SK-N-SH (cell line): Measurements from ENCODE around the gene ATF4. TPM values are rescaled to one million over a fixed set of nuclear protein-coding genes. Genes with fewer than 3 reads are reported as not detected.

Experiments
- CTCF ChIA-PET: fragments of 300-600, 350-600 bp; formaldehyde crosslinking; extraction: SDS; loops from one replicate; lab custom pipeline; 2021; lab: Yijun Ruan, JAX
- POLR2A ChIA-PET: fragments of 350-600 bp; sonication (Branson Sonifier 250); formaldehyde crosslinking; extraction: SDS; loops from one replicate; lab custom pipeline; 2020; ENCODE audit warnings: antibody characterized with exemption, inconsistent platforms; lab: Yijun Ruan, JAX
- DNase-seq: peaks from one replicate; pipeline ENCODE4 v3.0.0; 2012
- H2AFZ ChIP-seq: fragments of 200-600 bp; sonication (generic); 2 replicates; pipeline ENCODE4 v1.8.1; 2016; ENCODE audit warnings: antibody characterized with exemption, mild to moderate bottlenecking, low read depth
- H3F3A ChIP-seq: fragments of 200-600 bp; sonication (generic); replicated peaks from 2 replicates; pipeline ENCODE3; 2016; ENCODE audit warnings: antibody characterized with exemption, mild to moderate bottlenecking; ENCODE audit not compliant: insufficient read depth
- H3K27ac ChIP-seq, 2 experiments: fragments of 200-500 bp in 1 of 2; fragments of 200-600 bp in 1 of 2; sonication (Bioruptor generic) in 1 of 2; sonication (generic), shearing (Covaris generic) in 1 of 2; 2 replicates each; pipeline versions ENCODE4 v1.5.1 to v1.6.1; 2014 to 2016; ENCODE audit warnings: low read depth in 2 of 2, inconsistent platforms in 1 of 2, low read length in 1 of 2, mild to moderate bottlenecking in 1 of 2, mixed read lengths in 1 of 2
- H3K27me3 ChIP-seq: fragments of 200-600 bp; sonication (generic), shearing (Covaris generic); 2 replicates; pipeline ENCODE4 v1.6.1; 2016; ENCODE audit warnings: mixed run types; ENCODE audit not compliant: insufficient read depth
- H3K36me3 ChIP-seq, 2 experiments: fragments of 200-500 bp in 1 of 2; fragments of 200-600 bp in 1 of 2; sonication (Bioruptor generic) in 1 of 2; sonication (generic) in 1 of 2; replicated peaks in 1 of 2; 2 replicates each; pipeline versions ENCODE3 to v1.5.1; 2014 to 2016; ENCODE audit warnings: low read length in 1 of 2, mild to moderate bottlenecking in 1 of 2; ENCODE audit not compliant: insufficient read depth in 2 of 2, control insufficient read depth in 1 of 2
- H3K4me1 ChIP-seq, 2 experiments: fragments of 200-500 bp in 1 of 2; fragments of 200-600 bp in 1 of 2; sonication (Bioruptor generic) in 1 of 2; sonication (generic), shearing (Covaris generic) in 1 of 2; 2 replicates each; pipeline versions ENCODE4 v1.5.1 to v1.6.1; 2014 to 2016; ENCODE audit warnings: low read depth in 1 of 2, low read length in 1 of 2, mixed run types in 1 of 2; ENCODE audit not compliant: insufficient read depth in 2 of 2, control insufficient read depth in 1 of 2
- H3K4me2 ChIP-seq: fragments of 200-600 bp; sonication (generic), shearing (Covaris generic); 2 replicates; pipeline ENCODE4 v1.6.1; 2017; ENCODE audit warnings: mixed run types
- H3K4me3 ChIP-seq, 2 experiments: fragments of 200-500 bp in 1 of 2; fragments of 200-600 bp in 1 of 2; sonication (Bioruptor generic) in 1 of 2; sonication (generic), shearing (Covaris generic) in 1 of 2; 2 replicates each; pipeline versions ENCODE4 v1.5.1 to v1.8.1; 2014 to 2016; ENCODE audit warnings: low read depth in 2 of 2, inconsistent platforms in 1 of 2, low read length in 1 of 2, mild to moderate bottlenecking in 1 of 2, mixed read lengths in 1 of 2, moderate library complexity in 1 of 2
- H3K79me2 ChIP-seq: fragments of 200-600 bp; sonication (generic); 2 replicates; pipeline ENCODE4 v1.8.1; 2017; ENCODE audit warnings: mild to moderate bottlenecking; ENCODE audit not compliant: insufficient read depth
- H3K9ac ChIP-seq: fragments of 200-600 bp; sonication (generic); 2 replicates; pipeline ENCODE4 v1.6.1; 2017; ENCODE audit warnings: mixed run types
- H3K9me2 ChIP-seq: fragments of 200-600 bp; sonication (generic); 2 replicates; pipeline ENCODE4 v1.6.1; 2017; ENCODE audit warnings: mixed run types
- H3K9me3 ChIP-seq: fragments of 200-600 bp; sonication (generic); 2 replicates; pipeline ENCODE4 v1.6.1; 2017; ENCODE audit warnings: mixed run types, mild to moderate bottlenecking, moderate library complexity
- H4K20me1 ChIP-seq: fragments of 200-600 bp; sonication (generic); 2 replicates; pipeline ENCODE4 v1.6.1; 2017; ENCODE audit warnings: mild to moderate bottlenecking, mixed run types; ENCODE audit not compliant: insufficient read depth
- ELF1 ChIP-seq: IDR thresholded peaks from 2 replicates; pipeline ENCODE4 v1.4.0; 2012
- FOSL2 ChIP-seq: IDR thresholded peaks from 2 replicates; pipeline ENCODE4 v1.4.0; 2012; ENCODE audit warnings: low read depth, mild to moderate bottlenecking, moderate library complexity, borderline replicate concordance
- FOXM1 ChIP-seq: IDR thresholded peaks from 2 replicates; pipeline ENCODE4 v1.4.0; 2012; ENCODE audit warnings: low read depth, mild to moderate bottlenecking
- JUND ChIP-seq: IDR thresholded peaks from 2 replicates; pipeline ENCODE4 v1.4.0; 2012
- NFIC ChIP-seq: IDR thresholded peaks from 2 replicates; pipeline ENCODE4 v1.4.0; 2012; ENCODE audit warnings: borderline replicate concordance
- NRF1 ChIP-seq: IDR thresholded peaks from 2 replicates; pipeline ENCODE4 v1.6.1; 2012; ENCODE audit warnings: low read depth, mild to moderate bottlenecking, low read length
- RAD21 ChIP-seq: IDR thresholded peaks from 2 replicates; pipeline ENCODE4 v1.6.1; 2012; ENCODE audit warnings: mild to moderate bottlenecking, low read length
- RXRA ChIP-seq: IDR thresholded peaks from 2 replicates; pipeline ENCODE4 v1.4.0; 2012; ENCODE audit warnings: low read depth, mild to moderate bottlenecking, borderline replicate concordance
- TAF1 ChIP-seq: IDR thresholded peaks from 2 replicates; pipeline ENCODE4 v1.6.1; 2012; ENCODE audit warnings: low read depth, mild to moderate bottlenecking, low read length, moderate library complexity, borderline replicate concordance
- TEAD4 ChIP-seq: IDR thresholded peaks from 2 replicates; pipeline ENCODE4 v1.4.0; 2012; ENCODE audit warnings: mild to moderate bottlenecking, borderline replicate concordance; ENCODE audit not compliant: insufficient read depth
- WGBS: methylation state at CpG from one replicate; pipeline ENCODE4 v1.1.6; 2017; ENCODE audit warnings: low lambda C conversion rate; 5-methylcytosine and 5-hydroxymethylcytosine counted together
- polyA plus RNA-seq, 3 experiments: library from polyadenylated mRNA; depleted of rRNA; stranded (reverse); fragments of >200 nt; gene quantifications; 2 replicates each; pipeline ENCODE4 v1.2.3, GENCODE V29; 2012
- TF ChIP-seq, protein P1 (sequence below): IDR thresholded peaks from 2 replicates; pipeline ENCODE4; 2012
- TF ChIP-seq, protein P2 (sequence below): IDR thresholded peaks from 2 replicates; pipeline ENCODE4 v1.4.0; 2012; ENCODE audit warnings: low read depth

Gene ATF4
- polyA plus RNA-seq, 1 of the 3 experiments (the other 2 are of a cell fraction): 375 TPM

DNA sequence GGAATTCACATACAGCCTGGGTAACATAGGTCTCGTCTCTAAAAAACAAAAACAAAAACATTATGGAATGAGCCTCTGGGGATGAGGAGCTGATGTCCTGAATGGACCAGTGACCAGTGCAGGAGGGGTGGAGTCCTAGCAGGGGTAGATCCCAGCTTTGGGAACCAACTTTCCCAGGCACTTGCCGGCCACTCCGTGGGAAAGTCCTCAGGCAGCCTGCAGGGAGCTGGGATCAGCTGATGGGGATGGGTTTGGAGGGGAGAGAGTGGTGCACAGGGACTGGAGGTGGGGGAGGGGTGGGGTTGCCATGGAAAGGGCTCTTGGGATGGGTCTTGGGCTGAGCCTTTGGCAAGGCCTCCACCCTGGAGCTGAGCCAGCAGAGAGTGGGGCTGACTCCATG is 44.5 kb upstream of the ATF4 start:
- Histone ChIP-seq H3K9me3 (no peaks in the 10 kb centered on the region), H4K20me1 (no peaks in the 10 kb centered on the region), H3K9ac (no peak overlapping the region), H3K4me3 (no peak overlapping the region), H3K9me2 (no peaks in the 10 kb centered on the region), H3F3A (no peaks in the 10 kb centered on the region), H3K36me3 (no peaks in the 10 kb centered on the region), H3K4me1 (peaks cover 8 to 40% of the 10 kb centered on the region in 2 experiments; a peak in 3 of 4 replicates), H3K27me3 (no peaks in the 10 kb centered on the region), H2AFZ (no peak overlapping the region), H3K4me2 (no peak overlapping the region), H3K79me2 (no peaks in the 10 kb centered on the region), H3K27ac (no peak overlapping the region)
- DNase-seq: no peak
- TF ChIP-seq NFIC: no peak
- no peak for TF ChIP-seq ELF1
- TF ChIP-seq NRF1: no peak
- TF ChIP-seq FOXM1: no peak
- TF ChIP-seq, protein P1, sequence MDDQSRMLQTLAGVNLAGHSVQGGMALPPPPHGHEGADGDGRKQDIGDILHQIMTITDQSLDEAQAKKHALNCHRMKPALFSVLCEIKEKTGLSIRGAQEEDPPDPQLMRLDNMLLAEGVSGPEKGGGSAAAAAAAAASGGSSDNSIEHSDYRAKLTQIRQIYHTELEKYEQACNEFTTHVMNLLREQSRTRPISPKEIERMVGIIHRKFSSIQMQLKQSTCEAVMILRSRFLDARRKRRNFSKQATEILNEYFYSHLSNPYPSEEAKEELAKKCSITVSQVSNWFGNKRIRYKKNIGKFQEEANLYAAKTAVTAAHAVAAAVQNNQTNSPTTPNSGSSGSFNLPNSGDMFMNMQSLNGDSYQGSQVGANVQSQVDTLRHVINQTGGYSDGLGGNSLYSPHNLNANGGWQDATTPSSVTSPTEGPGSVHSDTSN: no peak
- 73% methylated on average over 2 of the region's 3 CpGs for WGBS
- ChIA-PET POLR2A (no interaction called here), CTCF (interaction anchor here (1.0 to 1.4 kb wide), 4 partner anchors 15 to 47 kb away, joined by 3 to 5 read pairs (median 3); no protein-coding TSS in a partner anchor)

DNA sequence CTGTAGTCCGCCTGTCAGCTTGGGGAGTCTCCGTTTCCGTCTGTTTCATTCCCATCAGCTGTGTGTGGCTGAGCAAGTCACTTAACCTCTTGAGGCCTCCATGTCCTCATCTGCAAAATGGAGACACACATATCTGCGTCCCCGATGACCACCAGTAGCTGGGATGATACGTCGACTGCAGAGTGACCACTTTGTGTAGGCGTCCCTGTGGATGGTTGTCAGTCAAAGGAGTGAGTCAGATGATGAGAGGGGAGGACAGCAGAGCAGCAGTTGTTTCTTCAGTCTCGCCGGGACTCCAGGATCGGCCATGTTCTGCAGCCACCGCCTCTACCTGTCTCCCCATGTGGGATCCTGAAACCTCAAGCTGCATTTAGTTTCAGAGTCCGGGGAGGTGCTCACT is 43.7 kb upstream of the ATF4 start:
- ChIA-PET CTCF (interaction anchor here (1.1 kb wide), 1 partner anchor 17 kb away, joined by 3 read pairs; no protein-coding TSS in a partner anchor), POLR2A (no interaction called here)
- H3K9me2 ChIP-seq: no peaks in the 10 kb centered on the region
- WGBS: 60% methylated on average over 7 of the region's 13 CpGs
- no peak overlapping the region for H3K27ac ChIP-seq
- no peaks in the 10 kb centered on the region for H3F3A ChIP-seq
- peaks cover 6 to 33% of the 10 kb centered on the region in 2 experiments; a peak in 3 of 4 replicates for H3K4me1 ChIP-seq
- H3K4me2 ChIP-seq: no peak overlapping the region
- no peak for DNase-seq
- H4K20me1 ChIP-seq: no peaks in the 10 kb centered on the region
- no peak overlapping the region for H3K4me3 ChIP-seq
- no peaks in the 10 kb centered on the region for H3K79me2 ChIP-seq
- H3K9ac ChIP-seq: no peak overlapping the region
- H3K27me3 ChIP-seq: no peaks in the 10 kb centered on the region
- H3K36me3 ChIP-seq: no peaks in the 10 kb centered on the region
- TF ChIP-seq, protein P1: no peak
- TF ChIP-seq RAD21 (no peak), JUND (no peak), FOSL2 (no peak), TEAD4 (no peak), RXRA (no peak), TAF1 (no peak)
- TF ChIP-seq, protein P2, sequence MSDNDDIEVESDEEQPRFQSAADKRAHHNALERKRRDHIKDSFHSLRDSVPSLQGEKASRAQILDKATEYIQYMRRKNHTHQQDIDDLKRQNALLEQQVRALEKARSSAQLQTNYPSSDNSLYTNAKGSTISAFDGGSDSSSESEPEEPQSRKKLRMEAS: no peak
- no peaks in the 10 kb centered on the region for H3K9me3 ChIP-seq
- no peak overlapping the region for H2AFZ ChIP-seq
